ENCODE data around the gene VPS52.

GRCh38 chr6:33243476-33243875, 28.2 kb downstream of the VPS52 start:
- TF ChIP-seq CTCF (IDR thresholded peaks at IDR 0.05), result no peak
- TF ChIP-seq POLR2AphosphoS5 (IDR thresholded peaks at IDR 0.05; ENCODE audit: insufficient read depth in 1 of 2, low read depth in 1 of 2), result no peak
- no peak for TF ChIP-seq POLR2A (IDR thresholded peaks at IDR 0.05)
